Liver (tissue), 9 donors: ENCODE data around the gene TM4SF1. TPM values are rescaled to one million over a fixed set of nuclear protein-coding genes. Genes with fewer than 3 reads are reported as not detected.
"Not testable (repeated sequence)": the region's sequence is repeated elsewhere in the genome, so short reads cannot be mapped to it uniquely, and the experiment has no call there.

Experiments used
- DNase-seq: peaks from one replicate; pipeline ENCODE4 v3.0.0-alpha.2; 2017; ENCODE audit warnings: low spot score
- H3K27ac ChIP-seq, 2 donors: one replicate each; pipeline ENCODE4 v1.7.0; 2013; ENCODE audit warnings: inconsistent platforms in 2 of 2, low read length in 2 of 2, control low read depth in 1 of 2, low read depth in 1 of 2, mild to moderate bottlenecking in 1 of 2
- H3K27me3 ChIP-seq, 4 donors: one replicate each; pipeline versions ENCODE4 v1.6.1 to v1.7.0; 2013; ENCODE audit warnings: low read length in 3 of 4, inconsistent platforms in 1 of 4, mild to moderate bottlenecking in 1 of 4, moderate library complexity in 1 of 4; ENCODE audit not compliant: control insufficient read depth in 4 of 4, insufficient read depth in 4 of 4
- H3K36me3 ChIP-seq, 4 donors: one replicate each; pipeline versions ENCODE4 v1.6.1 to v1.7.0; 2013; ENCODE audit warnings: low read length in 3 of 4, mild to moderate bottlenecking in 3 of 4, low read depth in 1 of 4, moderate library complexity in 1 of 4; ENCODE audit not compliant: control insufficient read depth in 4 of 4, insufficient read depth in 3 of 4
- H3K4me1 ChIP-seq, 4 donors: one replicate each; pipeline versions ENCODE4 v1.6.1 to v1.7.0; 2013; ENCODE audit warnings: low read length in 3 of 4, mild to moderate bottlenecking in 3 of 4, moderate library complexity in 1 of 4; ENCODE audit not compliant: control insufficient read depth in 4 of 4, insufficient read depth in 4 of 4
- H3K4me3 ChIP-seq, 3 donors: one replicate each; pipeline versions ENCODE4 v1.6.1 to v1.7.0; 2013; ENCODE audit warnings: low read length in 3 of 3, control low read depth in 1 of 3, low read depth in 1 of 3, mild to moderate bottlenecking in 1 of 3
- H3K9ac ChIP-seq, 2 donors: one replicate each; pipeline ENCODE4 v1.7.0; 2013; ENCODE audit warnings: low read length in 2 of 2, mild to moderate bottlenecking in 2 of 2, moderate library complexity in 2 of 2, control low read depth in 1 of 2, low read depth in 1 of 2
- H3K9me3 ChIP-seq, 4 donors: one replicate each; pipeline versions ENCODE4 v1.6.1 to v1.7.0; 2013; ENCODE audit warnings: low read length in 3 of 4; ENCODE audit not compliant: control insufficient read depth in 4 of 4
- ATF3 ChIP-seq: IDR thresholded peaks from 2 replicates; pipeline ENCODE4 v1.6.1; 2016; ENCODE audit warnings: antibody characterized with exemption
- CTCF ChIP-seq: fragments of 150-350 bp; IDR thresholded peaks from 2 replicates; pipeline ENCODE4 v1.5.1; 2017; ENCODE audit warnings: improper control_type of control experiment, low read depth, low read length; ENCODE audit not compliant: missing input control
- EGR1 ChIP-seq, 2 donors: IDR thresholded peaks; 2 replicates each; pipeline ENCODE4 v1.6.1; 2016 to 2018; ENCODE audit warnings: antibody characterized with exemption in 2 of 2, low read depth in 2 of 2
- FOXA1 ChIP-seq: IDR thresholded peaks from 2 replicates; pipeline ENCODE4 v1.6.1; 2016; ENCODE audit warnings: antibody characterized with exemption
- FOXA2 ChIP-seq: IDR thresholded peaks from 2 replicates; pipeline ENCODE4 v1.6.1; 2016; ENCODE audit warnings: antibody characterized with exemption
- GABPA ChIP-seq, 2 donors: IDR thresholded peaks in 1 of 2; conservative IDR thresholded peaks in 1 of 2; 2 replicates each; pipeline ENCODE4 v1.6.1; 2016; ENCODE audit warnings: antibody characterized with exemption in 2 of 2, mild to moderate bottlenecking in 1 of 2, moderate library complexity in 1 of 2
- HNF4A ChIP-seq, 2 donors: conservative IDR thresholded peaks; 2 replicates each; pipeline ENCODE4 v1.6.1; 2016; ENCODE audit warnings: antibody characterized with exemption in 2 of 2, mild to moderate bottlenecking in 2 of 2
- HNF4G ChIP-seq: IDR thresholded peaks from 2 replicates; pipeline ENCODE4 v1.6.1; 2016; ENCODE audit warnings: antibody characterized with exemption
- JUND ChIP-seq, 2 donors: IDR thresholded peaks; 2 replicates each; pipeline ENCODE4 v1.6.1; 2016; ENCODE audit warnings: antibody characterized with exemption in 2 of 2
- MAX ChIP-seq: IDR thresholded peaks from 2 replicates; pipeline ENCODE4 v1.6.1; 2016; ENCODE audit warnings: antibody characterized with exemption
- NR2F2 ChIP-seq: IDR thresholded peaks from 2 replicates; pipeline ENCODE4 v1.6.1; 2016; ENCODE audit warnings: antibody characterized with exemption
- RAD21 ChIP-seq, 2 donors: IDR thresholded peaks; 2 replicates each; pipeline ENCODE4 v1.6.1; 2016; ENCODE audit warnings: antibody characterized with exemption in 2 of 2, mild to moderate bottlenecking in 2 of 2
- REST ChIP-seq: IDR thresholded peaks from 2 replicates; pipeline ENCODE4 v1.6.1; 2016; ENCODE audit warnings: antibody characterized with exemption, mild to moderate bottlenecking
- RXRA ChIP-seq, 2 donors: IDR thresholded peaks; 2 replicates each; pipeline ENCODE4 v1.6.1; 2017 to 2018; ENCODE audit warnings: antibody characterized with exemption in 2 of 2, mild to moderate bottlenecking in 1 of 2
- SP1 ChIP-seq: IDR thresholded peaks from 2 replicates; pipeline ENCODE4 v1.6.1; 2018; ENCODE audit warnings: antibody characterized with exemption, mild to moderate bottlenecking
- TAF1 ChIP-seq: conservative IDR thresholded peaks from 2 replicates; pipeline ENCODE4 v1.6.1; 2016; ENCODE audit warnings: antibody characterized with exemption, mild to moderate bottlenecking
- YY1 ChIP-seq: IDR thresholded peaks from 2 replicates; pipeline ENCODE4 v1.6.1; 2016; ENCODE audit warnings: antibody characterized with exemption, mild to moderate bottlenecking
- ZBTB33 ChIP-seq: IDR thresholded peaks from 2 replicates; pipeline ENCODE4 v1.6.1; 2016; ENCODE audit warnings: antibody characterized with exemption
- WGBS: extraction: QIAGEN DNeasy Blood & Tissue Kit; methylation state at CpG from one replicate; pipeline ENCODE4 v1.1.7; 2013; 5-methylcytosine and 5-hydroxymethylcytosine counted together
- polyA plus RNA-seq, 2 donors: library from polyadenylated mRNA; stranded (reverse) in 1 of 2; unstranded in 1 of 2; fragments of 200-250 nt in 1 of 2; fragments of >200 nt in 1 of 2; fragmentation: Nextera tagmentation in 1 of 2; extraction: Ambion mirVana in 1 of 2; gene quantifications; one replicate each; pipeline versions ENCODE4 v1.2.1 to v1.2.3, GENCODE V29; 2013 to 2015
- total RNA-seq, 2 donors: library from RNA; depleted of rRNA; stranded (reverse); fragments of >200 nt; gene quantifications; one replicate each; pipeline ENCODE4 v1.2.3, GENCODE V29; 2014
- donor health status: healthy.
- donor health status: healthy.
- donor health status: healthy.
- donor health status: healthy.
- donor health status: healthy.

TM4SF1 gene
- total and polyA plus RNA-seq, 4 donors = 20.0 to 31.5 (median 25.1) TPM

- peak overlapping the region in 1 of 2 donors; percentile 27 for H3K9ac ChIP-seq
- 41% methylated on average over 1 of the region's 1 CpG for WGBS
- H3K4me1 ChIP-seq = peaks cover 4 to 13% (median 11%) of the 10 kb centered on the region in 4 donors
- TF ChIP-seq FOXA1 (no peak), RAD21 (IDR thresholded peaks at IDR 0.05) (peak in 1 of 2 donors; percentile 2), JUND (IDR thresholded peaks at IDR 0.05) (no peak), REST (no peak), YY1 (no peak), NR2F2 (no peak), FOXA2 (peak; percentile 21), GABPA (IDR thresholded peaks at IDR 0.05 in 1 of 2, conservative IDR thresholded peaks at IDR 0.05 in 1 of 2) (no peak), MAX (no peak), EGR1 (IDR thresholded peaks at IDR 0.05; ENCODE audit: low read depth in 2 of 2) (no peak), HNF4A (conservative IDR thresholded peaks at IDR 0.05) (no peak), SP1 (peak; percentile 1)
- DNase-seq = no peak
- H3K27me3 ChIP-seq = no peaks in the 10 kb centered on the region
- no peaks in the 10 kb centered on the region for H3K9me3 ChIP-seq
- H3K4me3 ChIP-seq = no peak overlapping the region
- H3K27ac ChIP-seq = peak overlapping the region; percentile 80 to 82
- no peaks in the 10 kb centered on the region for H3K36me3 ChIP-seq
Measured at GRCh38 chr3:149340310-149340933, 37.0 kb downstream of the TM4SF1 start.

GRCh38 chr3:149339931-149340309 is 37.5 kb downstream of the TM4SF1 start:
- no peaks in the 10 kb centered on the region for H3K27me3 ChIP-seq
- H3K27ac ChIP-seq = peak overlapping the region; percentile 80 to 82
- peaks cover 4 to 13% (median 11%) of the 10 kb centered on the region in 4 donors for H3K4me1 ChIP-seq
- TF ChIP-seq NR2F2 (peak; percentile 56), MAX (no peak), RAD21 (IDR thresholded peaks at IDR 0.05) (peak in 1 of 2 donors; percentile 22), ZBTB33 (no peak), HNF4G (no peak), SP1 (no peak), GABPA (IDR thresholded peaks at IDR 0.05 in 1 of 2, conservative IDR thresholded peaks at IDR 0.05 in 1 of 2) (no peak), HNF4A (conservative IDR thresholded peaks at IDR 0.05) (no peak), TAF1 (no peak), RXRA (IDR thresholded peaks at IDR 0.05) (no peak), FOXA1 (no peak), JUND (IDR thresholded peaks at IDR 0.05) (peak; percentile 75 to 89), CTCF (no peak), ATF3 (no peak), FOXA2 (no peak), EGR1 (IDR thresholded peaks at IDR 0.05; ENCODE audit: low read depth in 2 of 2) (no peak)
- H3K9me3 ChIP-seq = no peaks in the 10 kb centered on the region
- no peaks in the 10 kb centered on the region for H3K36me3 ChIP-seq
- 39% methylated on average over 5 of the region's 5 CpGs for WGBS
- DNase-seq = no peak
- peak overlapping the region in 1 of 2 donors; percentile 27 for H3K9ac ChIP-seq
- H3K4me3 ChIP-seq = no peak overlapping the region

- not testable (repeated sequence) for H3K9me3 ChIP-seq, H3K36me3 ChIP-seq, DNase-seq, H3K27ac ChIP-seq, H3K4me3 ChIP-seq, H3K9ac ChIP-seq, H3K27me3 ChIP-seq
- 94% methylated on average over 1 of the region's 1 CpG for WGBS
- H3K4me1 ChIP-seq = peaks cover 6 to 13% (median 11%) of the 10 kb centered on the region in 4 donors
Measured at GRCh38 chr3:149337486-149337885, 40.0 kb downstream of the TM4SF1 start.
